HUES64 (cell line): ENCODE measurements around the gene SH3GLB2.
"Not testable (repeated sequence)": the region's sequence is repeated elsewhere in the genome, so short reads cannot be mapped to it uniquely, and the experiment has no call there.

ENCODE experiments used
- H3K27ac ChIP-seq: 2 replicates; pipeline ENCODE4 v1.7.0; 2013; ENCODE audit warnings: low read depth, low read length, inconsistent platforms
- H3K27me3 ChIP-seq: 2 replicates; pipeline ENCODE4 v1.6.1; 2013; ENCODE audit warnings: mild to moderate bottlenecking, low read length; ENCODE audit not compliant: insufficient read depth
- H3K36me3 ChIP-seq: 2 replicates; pipeline ENCODE4 v1.6.1; 2013; ENCODE audit warnings: mild to moderate bottlenecking, low read length; ENCODE audit not compliant: insufficient read depth
- H3K4me1 ChIP-seq: 2 replicates; pipeline ENCODE4 v1.6.1; 2013; ENCODE audit warnings: mild to moderate bottlenecking, low read length, moderate library complexity; ENCODE audit not compliant: insufficient read depth
- H3K4me3 ChIP-seq: 2 replicates; pipeline ENCODE4 v1.5.1; 2013; ENCODE audit warnings: mild to moderate bottlenecking, low read length, moderate library complexity
- H3K9ac ChIP-seq: 2 replicates; pipeline ENCODE4 v1.6.1; 2013; ENCODE audit warnings: mild to moderate bottlenecking, low read depth, low read length
- H3K9me3 ChIP-seq: 2 replicates; pipeline ENCODE4 v1.6.1; 2013; ENCODE audit warnings: low read depth, low read length; ENCODE audit not compliant: insufficient read depth
- WGBS: fragments of 150-250, 120-280 bp; methylation state at CpG from one replicate; pipeline ENCODE4 v1.1.7; 2013; ENCODE audit warnings: missing lambda C conversion rate; 5-methylcytosine and 5-hydroxymethylcytosine counted together

Gene SH3GLB2

GRCh38 chr9:129042016-129042415, 13.9 kb upstream of the SH3GLB2 start:
- H3K9me3 ChIP-seq = no peaks in the 10 kb centered on the region
- H3K27ac ChIP-seq = no peak overlapping the region
- no peaks in the 10 kb centered on the region for H3K27me3 ChIP-seq
- no peak overlapping the region for H3K4me3 ChIP-seq
- peaks cover 33% of the 10 kb centered on the region for H3K36me3 ChIP-seq
- H3K4me1 ChIP-seq = no peaks in the 10 kb centered on the region; the same call in 1 of the 2 replicates
- WGBS = 94% methylated on average over 16 of the region's 16 CpGs
- H3K9ac ChIP-seq = no peak overlapping the region

GRCh38 chr9:129040113-129040643, 12.0 kb upstream of the SH3GLB2 start:
- no peaks in the 10 kb centered on the region; the same call in 1 of the 2 replicates for H3K4me1 ChIP-seq
- no peaks in the 10 kb centered on the region for H3K9me3 ChIP-seq
- 95% methylated on average over 12 of the region's 12 CpGs for WGBS
- H3K9ac ChIP-seq = no peak overlapping the region
- H3K4me3 ChIP-seq = no peak overlapping the region
- H3K36me3 ChIP-seq = peaks cover 27% of the 10 kb centered on the region
- H3K27me3 ChIP-seq = no peaks in the 10 kb centered on the region
- H3K27ac ChIP-seq = no peak overlapping the region

GRCh38 chr9:129038109-129038852, 10.2 kb upstream of the SH3GLB2 start:
- no peak overlapping the region for H3K9ac ChIP-seq
- no peaks in the 10 kb centered on the region; the same call in 1 of the 2 replicates for H3K4me1 ChIP-seq
- no peaks in the 10 kb centered on the region for H3K9me3 ChIP-seq
- H3K36me3 ChIP-seq = peaks cover 23% of the 10 kb centered on the region
- 94% methylated on average over 8 of the region's 8 CpGs for WGBS
- no peaks in the 10 kb centered on the region for H3K27me3 ChIP-seq
- H3K4me3 ChIP-seq = no peak overlapping the region
- H3K27ac ChIP-seq = no peak overlapping the region

GRCh38 chr9:129037767-129038098, 9.6 kb upstream of the SH3GLB2 start:
- no peaks in the 10 kb centered on the region for H3K9me3 ChIP-seq
- no peaks in the 10 kb centered on the region; the same call in 1 of the 2 replicates for H3K4me1 ChIP-seq
- H3K9ac ChIP-seq = no peak overlapping the region
- no peaks in the 10 kb centered on the region for H3K27me3 ChIP-seq
- WGBS = 86% methylated on average over 6 of the region's 6 CpGs
- H3K4me3 ChIP-seq = peak overlapping the region; percentile 94
- no peak overlapping the region for H3K27ac ChIP-seq
- peaks cover 19% of the 10 kb centered on the region for H3K36me3 ChIP-seq

GRCh38 chr9:129036923-129037766, 9.0 kb upstream of the SH3GLB2 start:
- H3K4me1 ChIP-seq = no peaks in the 10 kb centered on the region; the same call in 1 of the 2 replicates
- no peak overlapping the region for H3K27ac ChIP-seq
- peaks cover 14% of the 10 kb centered on the region for H3K36me3 ChIP-seq
- peak overlapping the region; percentile 76 for H3K9ac ChIP-seq
- H3K27me3 ChIP-seq = no peaks in the 10 kb centered on the region
- H3K9me3 ChIP-seq = no peaks in the 10 kb centered on the region
- H3K4me3 ChIP-seq = peak overlapping the region; percentile 94
- 19% methylated on average over 32 of the region's 32 CpGs for WGBS

- WGBS = under 1% methylated on average over 49 of the region's 49 CpGs
- H3K27me3 ChIP-seq = no peaks in the 10 kb centered on the region
- H3K27ac ChIP-seq = peak within 1 kb of the TSS; percentile 45; the same call in 1 of the 2 replicates
- peak within 1 kb of the TSS; percentile 94 for H3K4me3 ChIP-seq
- H3K4me1 ChIP-seq = no peaks in the 10 kb centered on the region; the same call in 1 of the 2 replicates
- H3K9me3 ChIP-seq = no peaks in the 10 kb centered on the region
- peak within 1 kb of the TSS; percentile 76 for H3K9ac ChIP-seq
- peaks cover 6% of the 10 kb centered on the region for H3K36me3 ChIP-seq
Measured at GRCh38 chr9:129036241-129036922, 8.3 kb upstream of the SH3GLB2 start, which contains the start of gene MIGA2. Gene MIGA2 (plus strand): TSS chr9:129036626. CDS start chr9:129040595, 3,969 bp downstream.

GRCh38 chr9:129035838-129036237, 7.7 kb upstream of the SH3GLB2 start:
- H3K9me3 ChIP-seq, H3K4me1 ChIP-seq, H3K27me3 ChIP-seq, H3K36me3 ChIP-seq: not testable (repeated sequence)
- Histone ChIP-seq H3K9ac (peak overlapping the region; percentile 29; the same call in 1 of the 2 replicates), H3K27ac (peak overlapping the region; percentile 45; the same call in 1 of the 2 replicates), H3K4me3 (peak overlapping the region; percentile 42)
- WGBS = 81% methylated on average over 13 of the region's 13 CpGs

GRCh38 chr9:129033216-129033615, 5.1 kb upstream of the SH3GLB2 start:
- Histone ChIP-seq H3K4me1 (no peaks in the 10 kb centered on the region; the same call in 1 of the 2 replicates), H3K27me3 (no peaks in the 10 kb centered on the region), H3K4me3 (no peak overlapping the region), H3K9ac (no peak overlapping the region), H3K27ac (no peak overlapping the region), H3K36me3 (no peaks in the 10 kb centered on the region), H3K9me3 (no peaks in the 10 kb centered on the region)
- WGBS = 95% methylated on average over 8 of the region's 8 CpGs

- 91% methylated on average over 10 of the region's 12 CpGs for WGBS
- H3K9ac ChIP-seq = no peak overlapping the region
- H3K9me3 ChIP-seq = no peaks in the 10 kb centered on the region
- no peak overlapping the region for H3K4me3 ChIP-seq
- H3K27me3 ChIP-seq = no peaks in the 10 kb centered on the region
- no peak overlapping the region for H3K27ac ChIP-seq
- no peaks in the 10 kb centered on the region; the same call in 1 of the 2 replicates for H3K4me1 ChIP-seq
- H3K36me3 ChIP-seq = no peaks in the 10 kb centered on the region
Measured at GRCh38 chr9:129032541-129033159, 4.5 kb upstream of the SH3GLB2 start.

GRCh38 chr9:129031514-129031913, 3.4 kb upstream of the SH3GLB2 start:
- WGBS = 66% methylated on average over 4 of the region's 4 CpGs
- no peak overlapping the region for H3K27ac ChIP-seq
- no peak overlapping the region for H3K9ac ChIP-seq
- no peaks in the 10 kb centered on the region for H3K36me3 ChIP-seq
- H3K4me3 ChIP-seq = no peak overlapping the region
- no peaks in the 10 kb centered on the region for H3K9me3 ChIP-seq
- H3K4me1 ChIP-seq = 0 out of 2 replicates have a peak, but pooled peaks cover 5% of the 10 kb centered on the region
- no peaks in the 10 kb centered on the region for H3K27me3 ChIP-seq
